GM21528 (cell line): ENCODE results near the gene MRPS7.
"Not testable (repeated sequence)": the region's sequence is repeated elsewhere in the genome, so short reads cannot be mapped to it uniquely, and the experiment has no call there.

Experiments used
- ATAC-seq: cut with Tn5 transposase; IDR thresholded peaks from one replicate; pipeline ENCODE4 v1.9.1; 2021; ENCODE audit warnings: mild to moderate bottlenecking, moderate library complexity; ENCODE audit not compliant: unreplicated experiment, low FRiP score

Gene MRPS7

DNA sequence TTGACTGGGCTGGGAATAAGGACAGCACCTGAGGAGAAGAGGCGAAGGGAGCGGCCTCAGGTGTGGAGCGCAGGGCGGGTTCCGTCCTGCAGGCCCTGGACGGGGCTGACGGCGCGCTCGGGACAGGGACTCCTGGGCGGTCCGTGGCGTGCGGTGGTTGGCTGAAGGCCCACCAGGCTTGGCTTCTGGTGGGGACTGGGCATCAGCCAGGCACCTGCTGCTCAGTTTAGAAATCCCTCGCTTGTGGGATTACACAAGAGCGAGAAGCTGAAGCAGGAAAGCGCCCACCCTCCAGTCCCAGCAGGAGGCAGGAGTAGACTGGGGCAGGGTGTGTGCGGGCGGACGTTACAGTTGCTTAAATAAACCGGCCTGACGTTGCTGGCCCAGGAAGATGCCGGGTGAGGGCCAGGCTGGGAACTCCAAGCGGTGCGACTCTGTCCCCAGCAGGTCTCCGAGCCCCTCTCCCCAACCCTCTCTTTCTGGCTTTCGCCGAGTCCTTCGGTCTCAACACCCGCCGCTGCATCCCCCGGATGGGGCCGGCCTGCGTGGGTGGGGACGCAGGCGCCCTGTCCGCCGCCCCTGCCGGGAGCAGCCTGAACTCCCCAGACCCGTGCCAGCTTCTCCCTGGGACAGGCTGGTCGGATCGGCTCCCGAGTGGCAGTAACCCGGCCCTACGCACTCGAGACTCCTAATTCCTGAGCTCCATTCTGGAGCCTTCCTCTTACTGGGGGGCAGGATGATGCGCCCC, 8.7 kb downstream of the MRPS7 start:
- ATAC-seq = peak; percentile 29

- no peak for ATAC-seq
Observed at GRCh38 chr17:75270966-75271232, 9.2 kb downstream of the MRPS7 start, which contains the start of gene MIF4GD. Gene MIF4GD, minus strand, starts transcription at chr17:75271231. Its CDS starts 1,036 bp downstream, at chr17:75270195.

GRCh38 chr17:75271233-75271954, 9.7 kb downstream of the MRPS7 start:
- peak; percentile 58 for ATAC-seq

- ATAC-seq = no peak
Observed at GRCh38 chr17:75271955-75272847, 10.5 kb downstream of the MRPS7 start.

DNA sequence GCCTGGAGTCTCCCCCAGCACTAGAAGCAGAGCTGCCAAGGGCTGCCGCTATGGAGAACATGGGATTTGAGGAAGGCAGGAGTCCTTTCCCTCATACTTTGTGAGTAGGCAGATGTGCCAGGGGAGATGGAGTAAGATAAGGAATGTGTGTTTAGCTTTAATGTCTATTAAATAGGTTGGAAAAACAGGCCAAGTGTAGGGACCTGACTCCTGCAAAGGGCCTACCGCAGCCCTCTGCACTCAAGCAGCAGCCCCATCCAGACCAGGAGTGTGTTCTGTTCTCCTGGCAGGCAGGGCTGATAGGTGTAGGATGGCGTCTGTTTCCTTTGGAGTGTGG, 11.1 kb downstream of the MRPS7 start:
- ATAC-seq = no peak

GRCh38 chr17:75273977-75274708, 12.5 kb downstream of the MRPS7 start:
- ATAC-seq = no peak

DNA sequence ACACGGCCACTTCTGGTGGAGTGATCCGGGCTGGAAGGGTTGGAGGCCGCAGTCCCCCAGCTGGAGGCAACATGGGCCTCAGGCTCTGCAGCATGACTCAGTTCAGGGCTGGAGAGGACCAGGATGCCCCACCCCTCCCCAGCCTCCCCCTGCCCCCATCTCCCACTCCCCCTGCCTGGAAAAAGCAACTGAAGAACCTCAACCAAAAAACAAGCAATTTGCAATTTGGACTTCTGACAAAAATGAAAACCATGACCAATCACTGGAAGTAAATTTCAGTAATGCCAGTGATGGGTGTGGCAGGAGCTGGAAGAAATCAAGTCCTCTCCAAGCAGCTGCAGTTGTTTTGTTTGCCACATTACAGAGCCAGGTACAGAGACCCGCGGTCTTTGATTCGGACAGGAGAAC, 16.0 kb downstream of the MRPS7 start:
- no peak for ATAC-seq

GRCh38 chr17:75280189-75280588, 18.5 kb downstream of the MRPS7 start:
- not testable (repeated sequence) for ATAC-seq

GRCh38 chr17:75285123-75285522, 23.4 kb downstream of the MRPS7 start:
- ATAC-seq = no peak

- ATAC-seq = no peak
Observed at GRCh38 chr17:75287221-75287620, 25.5 kb downstream of the MRPS7 start.

- ATAC-seq = no peak
Observed at GRCh38 chr17:75288359-75288758, 26.7 kb downstream of the MRPS7 start.

GRCh38 chr17:75288770-75289114, 27.1 kb downstream of the MRPS7 start:
- peak; percentile 15 for ATAC-seq

DNA sequence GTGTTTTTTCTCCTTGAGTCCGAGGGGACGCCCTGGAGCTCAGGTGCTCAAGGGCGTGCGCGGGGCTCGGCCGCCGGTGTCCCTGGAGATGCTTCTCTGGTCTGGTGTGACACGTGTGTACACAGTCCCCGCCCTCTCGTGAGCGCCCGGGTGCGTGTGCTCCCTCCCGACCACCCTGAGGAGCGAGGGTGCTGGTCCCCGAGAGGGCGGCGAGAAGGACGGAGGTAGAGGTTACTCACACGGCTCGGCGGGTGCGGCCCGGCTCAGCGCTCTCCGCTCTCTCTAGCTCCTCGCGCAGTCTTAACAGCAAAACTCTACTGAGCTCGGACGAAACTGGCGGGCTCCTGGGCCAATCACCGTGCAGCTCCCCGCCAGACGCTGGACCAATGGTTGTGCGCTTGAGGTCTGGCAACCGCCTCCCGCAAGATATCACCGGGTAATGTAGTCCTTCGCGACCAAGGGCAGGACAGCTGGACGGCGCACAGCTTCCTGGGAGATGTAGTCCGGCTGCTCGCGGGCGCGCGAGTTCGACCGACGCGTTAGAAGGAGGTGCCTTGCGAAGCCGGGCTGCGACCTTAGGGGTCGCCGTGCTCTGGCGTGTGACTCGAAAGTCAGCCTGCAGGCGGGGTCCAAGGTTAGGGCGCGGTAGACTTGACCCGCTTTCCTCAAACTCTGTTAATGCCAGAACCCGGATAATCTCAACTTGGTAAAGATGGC, 27.6 kb downstream of the MRPS7 start, which contains the start of gene SLC25A19:
Gene SLC25A19, minus strand, starts transcription at position 319 of the 717 bp plus-strand sequence. CDS start 2,669 bp downstream, outside the sequence.
- peak; percentile 86 for ATAC-seq

DNA sequence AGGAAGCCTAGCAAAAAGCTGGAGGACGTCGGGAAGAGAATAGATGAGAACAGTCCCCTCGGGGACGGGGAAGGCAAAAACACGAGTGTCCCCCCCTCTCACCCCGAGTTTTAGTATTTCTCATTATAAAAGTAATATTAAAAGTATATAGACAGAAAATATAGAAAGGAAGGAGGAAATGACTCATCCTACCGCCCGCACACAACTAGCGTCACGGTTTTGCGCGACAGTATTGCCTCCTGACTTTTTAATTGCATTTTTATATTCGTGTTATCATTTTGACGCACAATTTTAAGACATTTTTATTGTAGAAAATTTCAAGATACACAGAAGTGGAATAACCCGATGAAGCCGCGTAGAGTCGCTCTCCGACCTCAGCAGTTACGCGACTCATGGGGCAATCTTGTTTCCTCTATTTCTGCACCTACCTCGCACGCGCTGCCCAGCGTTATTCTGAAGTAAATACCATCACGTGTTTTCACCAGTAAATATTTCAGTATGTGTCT, 28.2 kb downstream of the MRPS7 start:
- ATAC-seq = peak; percentile 25

DNA sequence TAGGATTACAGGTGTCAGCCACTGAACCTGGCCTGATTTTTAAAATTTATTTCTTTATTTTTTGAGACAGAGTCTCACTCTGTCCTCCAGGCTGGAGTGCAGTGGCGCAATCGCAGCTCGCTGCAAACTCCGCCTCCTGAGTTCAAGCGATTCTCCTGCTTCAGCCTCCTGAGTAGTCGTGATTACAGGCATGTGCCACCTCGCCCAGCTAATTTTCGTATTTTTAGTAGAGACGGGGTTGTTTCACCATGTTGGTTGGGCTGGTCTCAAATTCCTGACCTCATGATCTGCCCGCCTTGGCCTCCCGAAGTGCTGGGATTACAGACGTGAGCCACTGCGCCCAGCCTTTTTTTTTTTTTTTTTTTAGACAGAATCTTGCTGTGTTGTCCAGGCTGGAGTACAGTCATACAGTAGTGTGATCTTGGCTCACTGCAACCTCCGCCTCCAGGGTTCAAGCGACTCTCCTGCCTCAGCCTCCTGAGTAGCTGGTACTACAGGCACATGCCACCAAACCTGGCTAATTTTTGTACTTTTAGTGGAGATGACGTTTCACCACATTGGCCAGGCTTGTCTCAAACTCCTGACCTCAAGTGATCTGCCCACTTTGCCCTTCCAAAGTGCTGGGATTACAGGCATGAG, 31.2 kb downstream of the MRPS7 start:
- not testable (repeated sequence) for ATAC-seq

GRCh38 chr17:75295201-75296158, 33.8 kb downstream of the MRPS7 start:
- ATAC-seq = peak; percentile 67

DNA sequence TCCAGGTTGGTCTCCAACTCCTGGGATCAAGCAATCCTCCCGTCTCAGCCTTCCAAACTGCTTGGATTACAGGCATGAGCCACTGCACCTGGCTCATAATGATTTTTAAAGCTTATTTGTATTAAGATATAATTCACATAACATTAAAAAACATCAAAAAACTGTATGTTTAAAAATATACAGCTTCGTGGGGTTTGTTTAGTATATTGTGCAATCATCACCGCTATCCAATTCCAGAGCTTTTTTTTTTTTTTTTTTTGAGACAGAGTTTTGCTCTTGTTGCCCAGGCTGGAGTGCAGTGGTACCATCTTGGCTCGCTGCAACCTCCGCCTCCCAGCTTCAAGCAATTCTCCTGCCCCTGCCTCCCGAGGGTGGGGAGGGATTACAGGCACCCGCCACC, 38.6 kb downstream of the MRPS7 start:
- ATAC-seq = no peak

DNA sequence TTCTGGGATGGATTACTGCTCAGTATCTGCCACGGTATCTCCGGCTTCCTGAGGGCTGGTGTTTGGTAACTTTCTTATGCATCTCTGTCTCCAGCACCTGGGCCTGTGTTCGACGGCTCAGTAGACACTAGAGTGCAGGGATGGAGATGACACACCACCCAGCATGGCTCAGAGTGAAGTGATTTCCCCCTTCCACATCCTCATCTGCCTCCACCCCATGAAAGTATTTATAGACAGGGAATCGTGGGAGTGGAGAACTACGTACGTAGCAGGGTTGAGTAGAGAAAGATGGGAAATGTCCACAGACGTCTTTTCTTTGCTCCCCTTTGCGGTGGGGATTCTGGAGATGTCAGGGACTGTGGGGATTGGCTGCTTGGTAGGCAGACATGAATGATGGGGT, 39.4 kb downstream of the MRPS7 start:
- no peak for ATAC-seq
